ENCODE results near the gene HS3ST2.
"Not testable (repeated sequence)": the region's sequence is repeated elsewhere in the genome, so short reads cannot be mapped to it uniquely, and the experiment has no call there.

Gene HS3ST2

DNA sequence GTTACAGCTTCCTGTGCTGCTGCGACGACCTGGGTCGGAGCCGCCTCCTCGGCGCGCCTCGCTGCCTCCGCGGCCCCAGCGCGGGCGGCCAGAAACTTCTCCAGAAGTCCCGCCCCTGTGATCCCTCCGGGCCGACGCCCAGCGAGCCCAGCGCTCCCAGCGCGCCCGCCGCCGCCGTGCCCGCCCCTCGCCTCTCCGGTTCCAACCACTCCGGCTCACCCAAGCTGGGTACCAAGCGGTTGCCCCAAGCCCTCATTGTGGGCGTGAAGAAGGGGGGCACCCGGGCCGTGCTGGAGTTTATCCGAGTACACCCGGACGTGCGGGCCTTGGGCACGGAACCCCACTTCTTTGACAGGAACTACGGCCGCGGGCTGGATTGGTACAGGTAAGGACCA lies 746 bp downstream of the HS3ST2 start:
- no peak for DNase-seq

DNA sequence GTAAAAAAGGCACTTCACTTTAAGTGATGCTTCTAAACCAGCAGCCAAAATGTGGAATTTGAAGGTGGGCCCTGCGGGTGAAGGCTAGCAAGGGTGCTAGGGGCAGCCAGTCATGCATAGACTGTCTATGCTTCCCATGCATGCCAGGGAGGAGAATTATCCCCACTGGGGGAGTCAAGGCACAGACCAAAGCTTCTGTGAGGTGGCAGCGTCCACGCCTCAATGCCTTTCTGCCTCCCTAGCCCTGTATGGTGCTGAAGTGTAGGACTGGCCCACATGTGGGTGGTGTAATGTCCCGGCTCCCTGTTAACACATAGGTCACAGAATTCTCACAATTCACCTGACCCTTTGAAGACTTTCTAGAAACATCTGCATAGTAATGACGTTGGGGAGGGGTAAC lies 1.9 kb downstream of the HS3ST2 start:
- DNase-seq = no peak

DNA sequence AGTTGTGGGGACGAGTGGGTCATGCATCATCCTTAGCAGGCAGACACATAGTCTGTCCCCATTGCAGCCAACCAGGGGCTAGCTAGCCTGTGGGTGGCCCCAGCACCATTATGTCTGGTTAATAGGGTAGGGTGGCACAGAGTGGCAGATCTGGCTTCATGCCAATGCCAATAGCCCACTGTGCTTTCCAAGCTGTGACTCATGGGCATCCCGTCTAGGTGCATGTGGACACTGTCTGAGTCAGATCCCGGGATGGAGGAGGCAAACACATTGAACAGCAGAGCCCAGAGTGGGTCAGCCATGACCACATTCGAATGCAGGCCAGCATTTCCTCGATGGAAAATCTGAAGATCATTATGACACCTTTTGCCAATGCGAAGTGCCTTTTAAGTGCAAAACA lies 2.5 kb downstream of the HS3ST2 start:
- DNase-seq = no peak

DNA sequence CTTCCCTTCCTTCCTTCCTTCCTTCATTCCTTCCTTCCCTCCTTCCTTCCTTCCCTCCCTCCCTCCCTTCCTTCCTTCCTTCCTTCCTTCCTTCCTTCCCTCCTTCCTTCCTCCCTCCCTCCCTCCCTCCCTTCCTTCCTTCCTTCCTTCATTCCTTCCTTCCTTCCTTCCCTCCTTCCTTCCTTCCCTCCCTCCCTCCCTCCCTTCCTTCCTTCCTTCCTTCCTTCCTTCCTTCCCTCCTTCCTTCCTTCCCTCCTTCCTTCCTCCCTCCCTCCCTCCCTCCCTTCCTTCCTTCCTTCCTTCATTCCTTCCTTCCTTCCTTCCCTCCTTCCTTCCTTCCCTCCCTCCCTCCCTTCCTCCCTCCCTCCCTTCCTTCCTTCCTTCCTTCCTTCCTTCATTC lies 4.8 kb downstream of the HS3ST2 start:
- not testable (repeated sequence) for DNase-seq

DNA sequence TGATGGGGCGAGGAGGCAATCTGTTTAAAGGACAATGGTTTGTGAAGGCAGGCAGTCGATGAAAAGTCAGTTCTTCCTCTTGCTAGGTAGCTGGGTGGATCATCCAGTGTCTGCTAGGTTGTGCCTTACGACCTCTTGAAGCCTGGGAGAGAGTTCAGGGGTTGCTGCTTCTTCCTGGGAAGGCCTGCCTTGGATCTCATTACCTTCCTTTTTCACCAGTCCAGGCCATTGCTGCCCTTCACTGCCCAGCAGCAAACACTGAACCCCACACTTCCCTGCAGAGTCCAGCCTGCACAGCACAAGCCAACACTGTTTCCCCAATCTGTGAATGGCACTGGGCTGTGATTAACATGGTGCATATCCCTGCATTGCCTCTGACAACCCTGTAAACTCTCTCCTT lies 24.7 kb downstream of the HS3ST2 start:
- DNase-seq = no peak

DNA sequence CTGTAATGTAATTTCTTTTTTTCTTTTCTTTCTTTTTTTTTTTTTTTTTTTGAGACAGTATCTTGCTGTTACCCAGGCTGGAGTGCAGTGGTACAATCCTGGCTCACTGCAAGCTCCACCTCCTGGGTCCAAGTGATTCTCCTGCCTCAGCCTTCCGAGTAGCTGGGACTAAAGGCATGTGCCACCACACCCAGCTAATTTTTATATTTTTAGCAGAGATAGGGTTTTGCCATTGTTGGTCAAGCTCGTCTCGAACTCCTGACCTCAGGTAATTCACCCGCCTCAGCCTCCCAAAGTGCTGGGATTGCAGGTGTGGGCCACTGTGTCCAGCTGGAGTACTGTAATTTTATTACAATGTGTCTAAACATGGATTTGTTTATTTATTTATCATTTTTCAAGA lies 28.1 kb downstream of the HS3ST2 start:
- not testable (repeated sequence) for DNase-seq

DNA sequence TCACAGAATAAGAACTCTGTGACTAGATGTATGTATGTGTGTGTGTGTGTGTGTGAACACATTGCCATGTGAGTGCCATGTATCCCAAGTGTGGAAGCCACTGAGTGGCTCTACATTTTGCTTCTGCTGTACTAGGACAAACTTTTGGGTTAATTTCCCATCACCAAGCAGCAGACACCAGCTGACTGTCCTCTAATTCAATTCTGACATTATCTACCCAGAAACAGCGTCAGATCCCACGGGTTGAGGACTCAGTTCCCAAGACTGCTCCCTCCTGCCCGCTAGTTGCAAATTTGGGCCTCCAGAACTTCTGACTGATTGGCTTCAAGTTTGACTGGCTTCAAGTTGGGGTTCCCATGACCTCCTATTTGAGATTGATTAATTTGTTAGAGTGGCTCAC lies 29.2 kb downstream of the HS3ST2 start:
- DNase-seq = no peak

DNA sequence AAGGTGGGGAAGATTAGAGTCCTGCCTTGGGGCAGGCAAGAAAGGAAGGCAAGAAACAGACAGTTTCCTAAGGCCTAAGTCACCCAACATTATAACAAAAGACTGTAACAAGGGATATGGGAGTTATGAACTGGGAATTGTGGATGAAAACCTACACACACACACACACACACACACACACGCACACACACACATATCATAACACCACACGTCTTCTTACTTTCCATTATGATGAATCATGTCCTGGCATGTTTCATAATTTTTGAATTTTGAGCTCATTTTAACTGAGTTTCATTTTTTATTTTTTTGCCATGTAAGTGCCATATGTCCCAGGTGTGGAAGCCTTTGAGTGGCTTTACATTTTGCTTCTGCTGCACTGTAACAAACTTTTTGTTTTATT lies 29.9 kb downstream of the HS3ST2 start:
- DNase-seq = no peak

DNA sequence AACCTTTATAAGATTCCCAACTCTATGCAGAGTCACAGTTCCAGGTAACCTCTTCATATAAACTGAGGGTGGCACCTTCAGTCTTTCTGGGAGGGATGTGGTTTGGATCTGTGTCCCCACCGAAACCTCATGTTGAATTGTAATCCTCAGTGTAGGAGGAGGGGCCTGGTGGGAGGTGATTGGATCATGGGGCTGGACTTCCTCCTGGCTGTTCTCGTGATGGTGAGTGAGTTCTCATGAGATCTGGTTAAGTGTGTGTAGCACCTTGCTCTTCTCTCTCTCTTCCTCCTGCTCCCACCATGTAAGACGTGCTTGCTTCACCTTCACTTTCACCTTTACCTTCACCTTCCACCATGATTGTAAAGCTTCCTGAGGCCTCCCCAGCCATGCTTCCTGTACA lies 30.5 kb downstream of the HS3ST2 start:
- no peak for DNase-seq

DNA sequence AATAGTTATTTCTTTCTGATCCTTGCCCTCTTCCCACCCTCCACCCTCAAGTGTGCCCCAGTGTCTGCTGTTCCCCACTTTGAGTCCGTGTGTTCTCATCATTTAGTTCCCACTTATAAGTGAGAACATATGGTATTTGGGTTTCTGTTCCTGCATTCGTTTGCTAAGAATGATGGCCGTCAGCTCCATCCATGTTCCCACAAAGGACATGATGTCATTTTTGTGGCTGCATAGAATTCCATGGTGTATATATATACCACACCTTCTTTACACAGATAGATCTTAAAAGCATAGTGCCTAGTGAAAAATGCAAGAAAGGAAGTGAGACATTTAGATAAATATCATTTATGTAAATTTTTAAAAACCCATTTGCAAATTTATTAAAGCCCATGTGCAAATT lies 33.1 kb downstream of the HS3ST2 start:
- no peak for DNase-seq

DNA sequence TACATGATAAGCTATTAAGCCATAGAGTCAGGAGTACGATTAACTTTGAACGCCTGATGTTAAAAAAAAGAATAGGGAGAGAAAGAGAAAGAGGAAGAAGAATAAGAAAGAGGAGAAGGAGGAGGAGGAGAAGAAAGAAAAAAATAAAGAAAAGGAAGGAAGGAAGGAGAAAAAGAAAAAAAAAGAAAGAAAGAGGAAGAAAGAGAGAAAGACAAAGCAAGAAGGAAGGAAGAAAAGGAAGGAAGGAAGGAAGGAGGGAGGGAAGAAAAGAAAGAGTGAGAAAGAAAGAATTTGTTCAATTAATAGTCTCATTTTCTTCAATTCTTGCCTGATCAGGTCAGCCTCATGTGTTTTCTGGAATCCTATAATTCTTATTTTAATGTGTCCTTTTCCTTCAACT lies 33.7 kb downstream of the HS3ST2 start:
- DNase-seq = no peak

DNA sequence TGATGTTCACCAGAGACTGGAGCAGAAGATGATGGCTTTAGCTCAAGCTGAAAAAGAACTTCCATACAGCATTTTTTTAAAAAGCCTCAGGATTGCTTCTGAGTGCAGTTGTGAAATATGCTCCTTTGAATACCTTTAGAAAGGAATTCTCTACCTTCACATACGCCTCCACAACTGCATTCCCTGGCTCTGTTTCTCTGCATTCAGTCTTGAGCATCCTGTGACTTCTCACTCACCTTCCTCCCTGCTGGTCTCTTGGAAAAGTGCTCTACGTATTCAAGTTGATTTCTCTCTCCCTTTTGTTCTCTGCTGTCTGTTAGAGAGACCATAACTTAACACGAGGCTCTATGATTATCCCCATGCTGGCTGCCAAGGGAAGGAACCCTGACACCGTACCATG lies 34.5 kb downstream of the HS3ST2 start:
- DNase-seq = no peak

DNA sequence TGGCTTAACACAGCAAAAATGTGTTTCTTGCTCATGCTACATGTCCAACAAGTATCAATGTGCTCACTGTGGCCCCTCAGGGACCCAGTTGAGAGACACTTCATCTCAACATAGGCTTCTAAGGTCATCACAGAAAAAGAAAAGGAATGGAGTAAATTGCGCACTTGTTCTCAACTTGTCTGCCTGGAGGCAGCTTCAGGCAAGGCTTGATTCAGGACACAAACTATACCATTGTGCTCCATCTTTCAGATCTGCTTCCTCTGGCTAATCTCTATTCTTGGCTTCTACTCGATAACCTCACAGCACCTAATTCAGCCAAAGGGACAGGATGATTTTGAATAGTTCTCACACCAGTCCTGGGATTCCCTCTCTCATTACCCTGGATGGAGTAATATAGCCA lies 35.6 kb downstream of the HS3ST2 start:
- no peak for DNase-seq

DNA sequence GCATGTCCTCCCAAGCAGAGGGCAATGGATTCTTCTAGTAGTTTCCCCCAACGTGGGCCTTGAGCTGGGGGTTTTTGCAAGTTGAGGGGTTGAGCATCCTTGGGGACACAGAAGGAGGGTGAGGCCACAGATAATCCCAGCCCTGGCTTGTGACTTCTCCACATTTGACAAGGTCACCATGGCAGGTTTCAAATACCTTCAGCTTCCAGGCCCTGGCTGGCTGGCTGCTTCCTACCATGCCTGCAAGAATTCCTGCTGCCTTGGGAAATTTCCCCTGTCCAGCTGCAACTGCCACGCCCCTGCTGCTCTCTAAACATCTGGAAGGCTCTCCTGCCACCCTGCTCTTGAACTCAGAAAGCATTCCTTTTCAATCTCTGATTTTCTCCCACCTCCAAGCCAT lies 41.3 kb downstream of the HS3ST2 start:
- no peak for DNase-seq

DNA sequence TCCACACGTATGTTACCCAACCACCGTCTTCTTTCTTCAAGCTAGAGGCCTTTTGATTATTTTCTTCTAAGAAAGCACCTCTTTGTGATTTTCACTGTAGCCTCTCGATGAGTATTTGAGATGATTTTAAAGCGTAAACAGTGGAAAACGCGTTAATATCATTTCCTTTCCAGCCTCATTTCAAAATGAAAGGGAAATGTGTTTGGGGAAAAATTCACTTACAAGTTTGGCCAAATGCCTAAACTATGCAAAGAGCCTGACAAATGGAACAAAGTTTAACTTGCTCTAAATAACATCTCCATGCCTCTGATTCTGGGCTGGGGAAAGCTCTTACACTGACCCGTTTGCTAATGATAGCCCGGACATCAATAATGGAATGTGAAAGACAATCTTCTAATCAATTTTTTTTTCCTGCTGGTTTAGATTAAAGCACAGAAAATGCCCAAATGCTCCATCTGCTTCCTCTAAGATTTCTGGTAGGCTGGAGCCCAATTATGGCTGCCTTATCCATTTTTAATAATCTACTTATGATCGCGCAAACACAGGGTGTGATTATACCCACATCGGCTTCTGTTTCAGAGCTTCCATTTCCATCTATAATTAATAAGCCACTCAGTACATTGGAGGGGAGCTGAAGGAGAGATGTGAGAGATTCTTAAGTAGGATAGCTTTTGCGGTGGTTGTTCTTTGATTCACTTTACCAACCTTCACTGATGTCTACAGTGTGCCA lies 43.5 kb downstream of the HS3ST2 start:
- DNase-seq = no peak

DNA sequence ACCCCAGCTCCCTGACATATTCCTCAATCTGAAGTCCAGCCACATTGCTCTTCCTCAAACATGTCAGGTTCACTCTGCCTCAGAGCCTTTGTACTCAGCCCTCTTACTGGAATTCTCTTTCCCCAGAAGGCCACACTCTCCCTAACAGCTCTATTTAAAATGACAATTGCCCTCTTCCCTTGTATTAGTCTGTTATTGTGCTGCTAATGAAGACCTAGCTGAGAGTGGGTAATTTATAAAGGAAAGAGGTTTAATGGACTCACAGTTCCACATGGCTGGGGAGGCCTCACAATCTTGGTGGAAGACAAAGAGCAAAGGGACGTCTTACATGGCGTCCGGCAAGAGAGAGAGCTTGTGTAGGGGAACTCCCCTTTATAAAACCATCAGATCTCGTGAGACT lies 46.0 kb downstream of the HS3ST2 start:
- DNase-seq = no peak

DNA sequence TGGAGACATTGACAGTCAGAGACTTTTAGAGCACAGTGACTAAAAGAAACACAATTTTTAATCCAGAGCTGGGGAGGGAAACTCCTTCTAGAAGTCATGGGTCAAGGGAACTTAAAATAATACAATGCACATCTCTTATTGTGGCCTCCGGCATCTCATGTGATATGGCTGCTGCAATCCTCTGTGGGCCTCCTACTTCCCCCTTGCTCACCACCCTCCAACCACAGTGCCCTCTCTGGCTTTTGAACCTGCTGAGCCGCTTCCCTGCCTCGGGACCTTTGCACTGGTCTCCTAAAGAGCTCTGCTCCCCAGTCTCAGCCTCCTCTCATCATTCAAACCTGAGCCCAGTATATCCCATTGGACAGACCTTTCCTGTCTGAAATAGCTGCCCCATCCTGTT lies 47.6 kb downstream of the HS3ST2 start:
- no peak for DNase-seq

DNA sequence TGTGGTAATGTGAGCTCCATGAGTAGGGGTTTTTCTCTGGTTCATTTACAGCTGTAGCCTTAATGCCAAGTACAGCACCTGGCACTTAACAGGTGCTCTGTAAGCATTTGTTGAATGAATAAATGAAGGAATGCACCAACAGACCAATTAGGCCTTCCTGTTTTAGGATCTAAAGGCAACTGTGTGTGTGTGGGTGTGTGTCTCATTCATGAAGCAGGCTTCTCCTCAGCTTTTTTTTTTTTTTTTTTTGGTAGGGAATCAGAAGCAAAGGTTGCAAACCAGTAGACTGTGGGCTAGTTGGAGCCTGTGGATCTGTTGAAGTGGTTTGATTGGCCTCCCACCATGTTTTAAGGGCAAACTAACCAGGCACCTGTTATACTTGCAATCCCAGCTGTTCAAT lies 48.1 kb downstream of the HS3ST2 start:
- DNase-seq = no peak

DNA sequence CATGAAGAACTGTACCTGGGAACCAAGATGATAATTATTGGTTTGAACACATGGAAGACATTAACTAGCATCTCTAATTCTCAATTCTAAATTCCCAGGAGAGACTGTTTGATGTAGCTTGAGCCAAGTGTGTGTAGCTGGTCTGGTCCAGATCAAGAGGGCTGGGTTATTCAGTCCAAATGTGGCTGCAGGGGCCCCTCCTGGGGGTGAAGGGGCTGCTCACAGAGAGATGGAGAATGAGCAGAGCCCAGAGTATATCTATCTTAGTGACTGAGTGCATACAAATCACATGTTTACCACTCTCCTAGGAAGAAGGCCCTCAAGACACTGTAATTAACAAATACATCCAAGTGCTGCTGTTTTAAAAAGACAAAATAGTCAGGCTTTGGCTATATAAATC lies 50.4 kb downstream of the HS3ST2 start:
- no peak for DNase-seq

DNA sequence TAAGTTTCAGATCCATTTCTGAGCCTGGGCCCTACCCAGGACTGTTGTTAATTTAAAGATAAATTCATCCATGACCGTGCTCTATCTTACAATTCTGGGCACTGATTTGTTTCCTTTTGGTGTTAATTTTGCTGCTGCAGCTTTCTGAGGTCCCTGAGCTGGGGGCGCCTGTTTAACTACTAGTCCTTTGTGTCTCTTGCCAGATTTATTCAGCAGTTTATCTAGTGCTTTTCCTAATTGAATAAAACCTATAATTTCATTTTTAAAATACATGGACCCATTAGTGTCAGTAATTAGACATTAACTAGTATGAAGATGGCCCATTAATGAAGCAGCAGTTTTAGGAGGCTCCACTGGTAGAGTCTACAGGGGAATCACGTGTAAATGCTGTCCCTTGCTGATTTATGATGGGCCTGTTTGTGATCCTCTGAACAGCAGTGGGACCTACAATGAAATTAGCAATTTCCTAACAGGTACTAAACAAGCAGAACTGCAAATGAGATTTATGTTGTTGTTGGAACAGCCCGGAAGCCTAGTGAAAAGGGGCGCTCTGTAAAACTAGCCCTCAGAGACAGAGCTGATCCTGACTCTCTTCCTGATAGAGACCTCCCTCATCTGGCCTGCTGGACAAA lies 54.7 kb downstream of the HS3ST2 start:
- no peak for DNase-seq

DNA sequence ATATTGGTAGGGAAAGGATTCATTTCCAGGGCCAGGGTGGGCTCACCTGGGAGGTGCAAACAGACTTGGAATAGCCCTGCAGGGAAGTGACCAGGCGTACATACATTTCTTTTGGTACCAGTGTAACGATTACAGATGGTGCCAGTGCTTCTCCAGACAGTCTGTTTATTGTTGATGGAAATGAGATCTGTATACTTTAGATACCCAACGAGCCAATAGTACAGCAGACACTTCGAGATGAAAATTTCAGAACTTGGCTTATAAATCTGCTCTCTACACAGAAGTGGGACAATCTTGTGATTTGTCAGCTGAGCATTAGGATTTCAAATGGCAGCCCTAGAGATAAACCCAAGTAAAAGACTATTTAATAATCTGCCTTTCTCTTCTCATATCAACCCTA lies 57.9 kb downstream of the HS3ST2 start:
- DNase-seq = no peak

DNA sequence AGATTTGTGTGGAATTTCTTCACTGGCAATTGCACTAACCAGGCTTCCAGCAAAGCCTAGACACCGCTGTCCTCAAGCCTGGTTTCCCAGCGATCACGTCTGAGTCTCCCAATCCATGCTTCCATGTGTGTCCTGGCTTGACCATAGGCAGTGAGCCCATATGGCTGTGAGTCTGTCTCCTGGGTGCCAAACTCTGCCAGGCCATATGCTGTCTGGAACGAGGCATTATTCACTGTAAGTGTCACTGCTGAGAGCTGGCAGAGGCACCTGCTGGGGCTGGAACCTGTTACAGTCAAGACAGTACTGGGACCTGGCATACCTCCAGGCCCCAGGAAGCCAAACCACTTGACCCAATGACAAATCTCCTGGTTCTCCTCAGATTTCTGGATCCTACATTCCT lies 60.4 kb downstream of the HS3ST2 start:
- DNase-seq = no peak

DNA sequence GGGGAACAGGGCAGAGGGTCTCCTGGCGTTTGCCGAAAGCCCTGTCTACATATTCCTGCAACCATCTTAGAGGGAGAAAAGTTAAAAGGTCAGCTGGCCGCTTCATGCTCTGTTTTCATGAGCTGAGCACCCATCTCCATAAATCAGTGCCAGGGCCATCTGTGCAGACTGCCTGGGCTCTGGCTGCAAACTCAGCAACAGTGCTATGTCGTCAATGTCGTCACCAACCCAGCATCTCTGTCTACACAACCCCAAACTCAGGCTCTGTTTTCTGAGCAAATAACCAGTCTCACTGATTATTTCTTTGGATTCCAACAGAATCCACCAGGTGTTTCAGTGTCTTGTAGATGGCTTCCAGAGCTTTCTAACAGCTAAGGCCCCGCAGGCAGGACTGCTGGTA lies 65.0 kb downstream of the HS3ST2 start:
- no peak for DNase-seq

DNA sequence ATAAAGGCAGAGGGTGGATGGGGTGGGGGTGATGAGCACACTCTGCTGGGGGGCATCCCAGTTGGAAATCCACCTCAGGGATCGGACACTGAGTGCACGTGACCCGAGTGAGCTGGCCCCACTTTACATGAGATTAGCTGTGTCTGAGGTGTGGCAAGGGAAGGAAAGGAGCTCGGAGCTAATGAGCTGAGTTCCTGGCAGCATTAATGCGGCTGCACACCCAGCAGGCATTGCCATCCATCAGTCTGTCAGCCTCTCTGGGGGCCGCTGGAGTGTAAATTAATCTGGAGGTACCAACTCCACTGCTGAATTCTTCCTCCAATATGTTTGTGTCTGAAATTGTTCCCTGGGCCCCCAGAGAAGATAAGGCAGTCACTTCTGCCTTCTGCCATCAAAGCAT lies 65.5 kb downstream of the HS3ST2 start:
- no peak for DNase-seq

DNA sequence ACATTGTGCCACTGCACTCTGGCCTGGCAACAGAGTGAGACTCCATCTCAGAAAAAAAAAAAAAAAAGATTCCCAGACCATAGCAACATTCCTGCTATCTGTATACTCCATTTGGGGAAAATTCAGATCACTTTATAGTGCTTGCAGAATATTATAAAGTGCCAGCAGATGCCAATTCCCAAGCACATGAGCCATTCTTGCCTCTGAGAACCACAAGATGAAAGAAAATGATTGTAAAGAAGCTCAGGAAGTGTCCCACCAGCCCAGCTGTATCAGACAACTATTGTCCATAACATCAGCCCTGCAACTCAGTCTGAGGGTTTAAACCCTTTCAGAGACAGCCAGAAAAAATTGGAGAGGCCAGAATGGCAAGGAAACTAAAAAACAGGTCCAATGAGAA lies 69.0 kb downstream of the HS3ST2 start:
- DNase-seq = no peak
